ENCODE measurements around the gene LRRFIP1.
A peak's percentile ranks its signal among the peaks of the same experiment; 100 is the strongest.

The LRRFIP1 gene

DNA sequence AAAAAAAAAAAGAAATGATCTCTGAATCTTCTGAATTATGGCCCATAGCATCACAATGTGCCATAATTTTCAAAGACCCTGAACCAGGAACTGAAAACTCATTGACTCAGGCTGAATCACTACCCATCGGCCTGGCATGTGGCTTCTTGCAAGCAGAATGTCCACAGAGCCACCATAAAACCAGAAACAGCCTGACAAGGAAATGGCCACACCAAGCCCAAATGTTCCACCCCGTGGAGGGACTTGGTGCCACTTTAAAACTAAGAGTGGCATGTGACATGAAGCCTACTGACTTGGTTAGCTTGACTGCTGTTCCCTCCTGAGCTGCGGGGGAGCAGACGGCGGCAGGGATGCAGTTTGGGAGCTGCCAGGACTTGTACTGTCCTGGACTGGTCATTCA lies 100.0 kb downstream of the LRRFIP1 start:
- Histone ChIP-seq H3K36me3 (ENCODE audit: control insufficient read depth, insufficient read depth, low read length) (no peaks in the 10 kb centered on the region), H3K9me3 (ENCODE audit: control insufficient read depth, low read length) (no peaks in the 10 kb centered on the region), H3K9ac (ENCODE audit: low read length) (no peak overlapping the region), H3K27me3 (ENCODE audit: control insufficient read depth, insufficient read depth, low read length) (no peaks in the 10 kb centered on the region), H3K4me3 (ENCODE audit: low read length) (no peak overlapping the region), H3K4me1 (ENCODE audit: control insufficient read depth, insufficient read depth, low read length) (peaks cover 51% of the 10 kb centered on the region)

DNA sequence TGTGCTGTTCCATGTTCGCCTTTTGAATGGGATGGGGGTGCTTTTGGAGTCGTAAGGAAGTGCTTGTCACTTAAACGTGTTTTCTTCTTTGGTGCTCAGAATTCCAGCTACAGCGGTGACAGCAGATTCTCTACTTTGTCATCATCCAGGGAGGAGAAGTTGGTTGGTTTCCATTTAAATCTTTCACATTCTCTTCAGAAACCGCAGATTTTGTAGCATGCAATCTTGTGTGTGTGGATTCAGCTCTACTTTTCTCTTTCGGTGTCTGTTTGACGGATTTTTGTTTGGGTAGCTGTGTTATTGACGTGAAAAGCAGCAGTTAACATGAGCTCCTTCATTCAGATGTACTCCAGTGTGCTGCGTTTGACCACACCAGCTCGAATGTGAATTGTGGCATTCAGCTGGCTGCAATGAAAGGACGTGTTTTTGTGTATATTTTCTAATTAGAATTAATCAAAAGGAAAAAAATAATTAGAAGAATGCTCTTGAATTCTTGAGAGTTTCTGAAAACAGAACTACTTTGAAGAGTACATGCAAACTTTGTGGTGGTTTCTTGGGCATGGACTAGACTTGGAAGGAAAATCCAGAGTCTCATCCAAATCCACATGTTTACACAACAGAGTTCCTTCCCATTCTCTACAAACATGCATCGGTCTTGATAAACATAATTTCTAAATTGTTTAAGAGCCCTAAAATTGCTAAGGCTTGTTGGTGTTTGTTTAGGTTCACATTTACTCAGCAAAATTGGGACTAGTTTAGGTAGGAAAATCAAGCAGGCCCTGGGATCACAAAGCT lies 102.5 kb downstream of the LRRFIP1 start:
- Histone ChIP-seq H3K4me3 (ENCODE audit: low read length) (no peak overlapping the region), H3K9me3 (ENCODE audit: control insufficient read depth, low read length) (no peaks in the 10 kb centered on the region), H3K9ac (ENCODE audit: low read length) (no peak overlapping the region), H3K4me1 (ENCODE audit: control insufficient read depth, insufficient read depth, low read length) (peaks cover 60% of the 10 kb centered on the region), H3K27me3 (ENCODE audit: control insufficient read depth, insufficient read depth, low read length) (no peaks in the 10 kb centered on the region), H3K36me3 (ENCODE audit: control insufficient read depth, insufficient read depth, low read length) (no peaks in the 10 kb centered on the region)

DNA sequence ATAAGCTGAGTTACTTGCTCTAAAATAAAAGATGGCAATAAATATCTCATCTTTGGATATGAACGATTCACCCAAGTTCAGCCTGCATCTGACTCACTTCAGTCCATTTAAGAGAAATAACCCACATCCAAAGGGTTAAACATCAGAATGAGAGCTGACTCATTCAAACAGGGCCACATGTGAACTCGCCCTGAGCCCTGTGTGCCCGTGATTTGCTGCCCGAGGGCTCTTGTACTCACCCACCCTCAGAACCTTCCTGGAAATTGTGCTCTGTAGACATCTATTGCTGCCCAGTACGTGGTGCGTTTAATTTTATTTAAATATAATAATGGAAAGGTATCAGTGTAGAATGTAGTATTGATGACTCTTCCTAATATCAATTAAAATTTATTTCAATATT lies 104.3 kb downstream of the LRRFIP1 start:
- Histone ChIP-seq H3K4me1 (ENCODE audit: control insufficient read depth, insufficient read depth, low read length) (peaks cover 56% of the 10 kb centered on the region), H3K36me3 (ENCODE audit: control insufficient read depth, insufficient read depth, low read length) (no peaks in the 10 kb centered on the region)

DNA sequence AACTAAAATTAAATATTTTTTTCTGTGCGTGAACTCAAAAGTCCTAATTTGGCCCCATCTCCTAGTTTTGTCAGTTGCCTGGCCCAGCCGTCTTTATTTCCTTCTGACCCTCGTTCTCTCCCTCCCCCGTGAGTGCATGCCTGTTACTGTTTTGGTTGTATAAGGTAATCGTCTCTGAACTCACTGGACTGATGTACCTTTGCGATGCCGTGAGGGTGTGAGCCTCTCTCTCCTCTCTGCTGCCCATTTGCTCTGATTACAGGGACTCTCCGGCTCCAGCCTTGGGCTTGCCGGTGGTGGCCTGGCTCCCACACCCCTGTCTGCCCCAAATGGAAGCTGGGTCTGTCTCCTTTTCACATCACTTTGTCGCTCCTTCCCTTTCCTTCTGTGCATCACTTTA lies 104.7 kb downstream of the LRRFIP1 start:
- Histone ChIP-seq H3K9ac (ENCODE audit: low read length) (no peak overlapping the region), H3K27me3 (ENCODE audit: control insufficient read depth, insufficient read depth, low read length) (no peaks in the 10 kb centered on the region), H3K9me3 (ENCODE audit: control insufficient read depth, low read length) (no peaks in the 10 kb centered on the region), H3K4me3 (ENCODE audit: low read length) (no peak overlapping the region), H3K4me1 (ENCODE audit: control insufficient read depth, insufficient read depth, low read length) (peaks cover 55% of the 10 kb centered on the region), H3K36me3 (ENCODE audit: control insufficient read depth, insufficient read depth, low read length) (no peaks in the 10 kb centered on the region)

More for the DNA sequence above, 104.3 kb downstream of the LRRFIP1 start:
- H3K9me3 ChIP-seq (ENCODE audit: control insufficient read depth, low read length): no peaks in the 10 kb centered on the region
- H3K27me3 ChIP-seq (ENCODE audit: control insufficient read depth, insufficient read depth, low read length): no peaks in the 10 kb centered on the region
- no peak overlapping the region for H3K4me3 ChIP-seq (ENCODE audit: low read length)
- no peak overlapping the region for H3K9ac ChIP-seq (ENCODE audit: low read length)

DNA sequence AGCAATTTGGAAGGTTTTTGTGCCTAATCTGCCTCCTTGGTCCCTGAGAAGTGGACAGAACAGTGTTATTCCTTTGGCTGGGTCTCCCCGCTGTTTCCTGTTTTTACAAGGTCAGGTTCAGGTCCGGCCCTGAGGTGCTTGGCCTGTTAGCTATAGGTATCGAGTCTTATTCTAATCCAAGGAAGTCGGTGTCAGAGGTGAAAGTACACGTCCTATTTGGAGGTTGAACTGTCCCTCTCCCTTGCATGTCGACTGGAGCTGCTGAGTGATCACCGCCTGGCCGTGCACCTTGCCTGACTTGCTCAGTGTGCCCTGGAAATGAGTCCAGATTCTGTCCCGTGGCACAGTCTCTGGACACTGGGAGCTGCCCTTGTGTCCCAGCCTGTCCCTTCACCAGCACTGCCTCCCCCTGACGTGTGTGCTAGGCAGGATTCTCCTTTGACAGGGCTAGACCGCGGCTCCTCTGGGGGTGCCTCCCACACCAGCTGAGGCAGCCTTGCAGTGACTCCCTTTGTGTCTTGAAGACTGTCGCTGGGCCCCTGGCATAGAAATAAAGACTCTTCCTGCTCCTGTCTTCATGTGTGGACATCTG lies 105.5 kb downstream of the LRRFIP1 start:
- no peaks in the 10 kb centered on the region for H3K36me3 ChIP-seq (ENCODE audit: control insufficient read depth, insufficient read depth, low read length)
- peak overlapping the region; percentile 41 for H3K9ac ChIP-seq (ENCODE audit: low read length)
- no peaks in the 10 kb centered on the region for H3K9me3 ChIP-seq (ENCODE audit: control insufficient read depth, low read length)
- no peak overlapping the region for H3K4me3 ChIP-seq (ENCODE audit: low read length)
- no peaks in the 10 kb centered on the region for H3K27me3 ChIP-seq (ENCODE audit: control insufficient read depth, insufficient read depth, low read length)
- H3K4me1 ChIP-seq (ENCODE audit: control insufficient read depth, insufficient read depth, low read length): peaks cover 49% of the 10 kb centered on the region

DNA sequence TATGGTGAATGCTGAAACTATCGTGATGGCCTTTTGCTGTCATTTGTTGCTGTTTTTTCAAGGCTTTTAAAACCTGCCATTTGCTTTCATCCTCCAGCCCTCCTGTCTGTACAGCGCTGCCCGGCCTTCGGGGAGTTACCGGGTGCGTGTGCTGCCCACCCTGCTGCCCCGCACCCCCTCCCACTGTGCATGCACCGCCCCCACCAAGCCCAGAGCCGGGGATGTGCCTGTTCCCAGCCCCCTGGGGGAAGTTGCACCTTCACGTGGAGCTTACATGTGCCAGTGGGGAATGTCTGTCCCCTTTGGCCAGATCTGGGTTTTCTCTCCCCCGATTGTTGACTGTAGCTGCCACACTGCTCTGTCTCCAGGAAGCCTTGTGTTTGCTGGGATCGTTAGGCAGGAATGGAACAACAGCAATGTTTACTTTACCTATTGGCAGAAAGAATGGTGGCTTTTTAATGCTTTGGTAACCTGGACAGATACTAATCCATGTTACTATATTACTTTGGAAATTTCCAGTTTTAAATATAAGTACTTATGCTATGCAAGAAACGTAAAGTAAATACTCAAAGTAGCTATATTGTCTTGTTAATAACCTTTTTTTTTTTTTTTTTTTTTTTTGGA lies 106.4 kb downstream of the LRRFIP1 start:
- no peaks in the 10 kb centered on the region for H3K36me3 ChIP-seq (ENCODE audit: control insufficient read depth, insufficient read depth, low read length)
- H3K27me3 ChIP-seq (ENCODE audit: control insufficient read depth, insufficient read depth, low read length): no peaks in the 10 kb centered on the region
- no peaks in the 10 kb centered on the region for H3K9me3 ChIP-seq (ENCODE audit: control insufficient read depth, low read length)
- no peak overlapping the region for H3K4me3 ChIP-seq (ENCODE audit: low read length)
- peaks cover 54% of the 10 kb centered on the region for H3K4me1 ChIP-seq (ENCODE audit: control insufficient read depth, insufficient read depth, low read length)
- no peak overlapping the region for H3K9ac ChIP-seq (ENCODE audit: low read length)

DNA sequence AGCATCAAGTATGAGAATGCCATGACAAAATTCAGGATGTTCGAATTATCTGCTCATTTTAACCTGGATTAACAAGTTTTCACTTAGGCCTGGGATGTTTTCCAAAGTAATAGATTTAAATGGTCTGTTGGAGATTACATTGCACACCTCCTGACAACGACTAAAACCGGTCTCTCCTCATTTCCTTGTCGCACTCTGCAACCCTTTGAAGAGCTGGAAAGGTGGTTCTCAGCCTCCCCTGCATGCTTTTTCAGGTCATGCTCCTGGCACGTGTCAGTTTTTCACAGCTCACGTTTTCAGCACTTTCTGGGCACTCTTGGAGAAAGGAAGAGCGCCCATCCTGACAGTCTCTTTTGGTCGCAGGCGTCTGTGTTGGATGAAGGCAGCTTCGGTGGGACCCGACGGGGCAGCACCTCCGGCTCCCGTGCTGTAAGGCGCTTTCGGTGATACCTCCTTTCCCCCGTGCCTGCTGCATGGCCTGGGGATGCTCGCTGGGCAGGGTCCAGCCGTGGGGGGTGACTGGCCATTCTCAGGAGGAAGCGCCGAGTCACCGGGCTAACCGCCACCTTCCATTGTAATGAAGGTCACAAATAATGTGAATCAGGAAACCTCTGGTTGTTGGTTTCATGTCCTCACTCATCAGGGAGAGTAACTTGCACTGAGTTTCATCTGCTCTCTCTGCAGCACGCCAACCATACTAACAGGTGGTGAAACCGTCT lies 107.7 kb downstream of the LRRFIP1 start:
- Histone ChIP-seq H3K4me1 (ENCODE audit: control insufficient read depth, insufficient read depth, low read length) (peaks cover 54% of the 10 kb centered on the region), H3K9ac (ENCODE audit: low read length) (no peak overlapping the region), H3K36me3 (ENCODE audit: control insufficient read depth, insufficient read depth, low read length) (no peaks in the 10 kb centered on the region), H3K27me3 (ENCODE audit: control insufficient read depth, insufficient read depth, low read length) (no peaks in the 10 kb centered on the region), H3K9me3 (ENCODE audit: control insufficient read depth, low read length) (no peaks in the 10 kb centered on the region), H3K4me3 (ENCODE audit: low read length) (no peak overlapping the region)

DNA sequence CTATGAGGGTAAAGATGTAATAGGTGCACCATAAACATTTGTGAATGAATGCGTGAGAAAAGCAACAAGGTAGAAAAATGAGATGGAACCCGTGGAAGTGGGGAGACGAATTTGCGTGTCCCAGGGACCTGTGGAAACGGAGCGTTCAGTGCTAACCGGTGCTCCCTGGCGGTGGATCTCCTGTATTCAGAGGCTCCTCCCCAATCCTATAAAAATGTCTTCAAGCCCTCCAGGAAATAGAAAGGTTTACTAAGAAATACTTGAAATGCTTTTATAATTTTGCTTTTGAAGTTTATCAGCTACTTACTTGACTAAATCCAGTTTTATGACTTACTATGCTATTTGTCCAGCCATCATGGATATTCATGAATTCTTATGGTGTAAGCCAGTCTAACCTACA lies 108.4 kb downstream of the LRRFIP1 start:
- Histone ChIP-seq H3K9ac (ENCODE audit: low read length) (no peak overlapping the region), H3K9me3 (ENCODE audit: control insufficient read depth, low read length) (no peaks in the 10 kb centered on the region), H3K36me3 (ENCODE audit: control insufficient read depth, insufficient read depth, low read length) (no peaks in the 10 kb centered on the region), H3K27me3 (ENCODE audit: control insufficient read depth, insufficient read depth, low read length) (no peaks in the 10 kb centered on the region), H3K4me3 (ENCODE audit: low read length) (no peak overlapping the region), H3K4me1 (ENCODE audit: control insufficient read depth, insufficient read depth, low read length) (peaks cover 53% of the 10 kb centered on the region)

DNA sequence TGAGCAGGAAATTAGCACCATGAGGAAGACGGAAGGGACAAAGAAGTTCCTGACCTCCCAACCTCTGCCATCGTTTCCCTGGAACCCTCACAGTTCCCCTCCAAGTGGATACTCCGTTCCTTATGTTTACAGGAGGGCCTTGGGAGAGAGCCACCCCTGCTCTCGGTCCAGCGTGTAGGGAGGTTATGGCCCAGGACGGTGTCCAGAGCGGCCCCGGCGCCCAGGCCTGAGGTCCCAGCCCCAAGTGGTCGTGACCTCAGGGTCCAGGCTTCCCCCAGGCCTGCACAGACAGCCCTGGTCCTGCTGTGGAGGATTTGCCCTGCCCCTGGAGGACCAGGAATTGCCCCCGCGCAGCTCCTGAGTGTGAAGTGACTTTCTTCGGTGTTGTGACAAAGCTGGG lies 109.4 kb downstream of the LRRFIP1 start:
- Histone ChIP-seq H3K4me3 (ENCODE audit: low read length) (no peak overlapping the region), H3K9me3 (ENCODE audit: control insufficient read depth, low read length) (no peaks in the 10 kb centered on the region), H3K36me3 (ENCODE audit: control insufficient read depth, insufficient read depth, low read length) (no peaks in the 10 kb centered on the region), H3K27me3 (ENCODE audit: control insufficient read depth, insufficient read depth, low read length) (no peaks in the 10 kb centered on the region), H3K9ac (ENCODE audit: low read length) (no peak overlapping the region), H3K4me1 (ENCODE audit: control insufficient read depth, insufficient read depth, low read length) (peaks cover 46% of the 10 kb centered on the region)

DNA sequence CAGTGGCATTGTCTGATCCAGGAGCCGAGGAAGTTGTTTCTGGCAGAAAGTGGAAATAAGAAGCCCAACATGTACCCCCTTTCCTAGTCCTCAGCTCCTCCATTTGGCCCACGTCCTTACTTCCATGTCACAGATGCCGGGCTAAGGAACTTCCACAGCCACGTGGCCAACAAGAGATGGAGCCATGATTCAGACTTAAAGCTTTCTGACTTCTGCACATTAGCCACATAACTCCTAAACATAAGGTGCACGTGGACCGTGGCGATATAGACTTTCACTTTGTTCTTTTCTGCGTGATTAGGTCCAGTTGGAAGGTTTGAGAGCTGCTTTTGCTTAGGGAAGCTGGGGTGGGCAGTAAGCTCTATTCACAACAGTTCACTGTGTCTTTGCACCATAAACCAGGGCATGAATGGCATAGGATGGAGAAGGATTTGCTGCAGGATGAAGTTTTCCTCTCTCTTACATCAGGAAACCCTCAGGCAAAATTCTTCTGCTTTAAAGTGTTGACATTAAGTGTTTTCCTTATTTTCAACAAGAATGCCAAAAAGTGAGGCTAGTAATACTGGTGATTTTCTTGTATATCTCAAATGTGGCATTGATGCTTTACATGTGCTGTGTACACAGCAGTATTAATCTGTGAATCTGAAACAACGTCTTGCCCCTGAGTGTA lies 109.9 kb downstream of the LRRFIP1 start:
- Histone ChIP-seq H3K27me3 (ENCODE audit: control insufficient read depth, insufficient read depth, low read length) (no peaks in the 10 kb centered on the region), H3K36me3 (ENCODE audit: control insufficient read depth, insufficient read depth, low read length) (no peaks in the 10 kb centered on the region), H3K9me3 (ENCODE audit: control insufficient read depth, low read length) (no peaks in the 10 kb centered on the region), H3K4me3 (ENCODE audit: low read length) (no peak overlapping the region), H3K4me1 (ENCODE audit: control insufficient read depth, insufficient read depth, low read length) (peaks cover 46% of the 10 kb centered on the region), H3K9ac (ENCODE audit: low read length) (no peak overlapping the region)

DNA sequence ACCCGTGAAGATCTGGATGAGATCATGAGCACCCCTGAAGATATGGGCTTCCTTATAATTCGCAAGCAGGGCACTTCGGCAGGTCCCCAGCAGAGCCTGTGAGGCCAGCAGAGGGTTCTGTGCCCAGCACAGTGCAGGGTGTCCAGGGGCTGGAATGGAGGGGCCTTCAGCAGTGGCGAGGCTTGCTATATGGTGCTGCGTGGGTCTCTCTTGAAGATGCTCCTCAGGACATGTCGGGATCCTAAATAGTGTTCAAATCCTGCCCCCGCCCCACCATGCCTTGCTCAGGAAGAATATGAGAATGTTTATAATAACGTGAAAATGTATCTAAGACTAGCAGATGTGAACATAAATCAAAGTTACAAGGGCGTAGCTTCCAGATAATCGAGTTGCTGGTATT lies 110.9 kb downstream of the LRRFIP1 start:
- Histone ChIP-seq H3K9me3 (ENCODE audit: control insufficient read depth, low read length) (no peaks in the 10 kb centered on the region), H3K27me3 (ENCODE audit: control insufficient read depth, insufficient read depth, low read length) (no peaks in the 10 kb centered on the region), H3K4me3 (ENCODE audit: low read length) (no peak overlapping the region), H3K4me1 (ENCODE audit: control insufficient read depth, insufficient read depth, low read length) (peaks cover 46% of the 10 kb centered on the region), H3K36me3 (ENCODE audit: control insufficient read depth, insufficient read depth, low read length) (no peaks in the 10 kb centered on the region), H3K9ac (ENCODE audit: low read length) (no peak overlapping the region)
